Bronchial epithelial cell (primary cell): ENCODE data around the gene CHKB. TPM values are rescaled to one million over a fixed set of nuclear protein-coding genes. Genes with fewer than 3 reads are reported as not detected.

Experiments used
- DNase-seq: peaks from one replicate; pipeline ENCODE4 v3.0.0-alpha.2; 2010; ENCODE audit warnings: low read depth
- FAIRE-seq: peaks from 2 replicates; lab custom pipeline; 2011; peaks lifted over from hg19 to GRCh38; lab: Jason Lieb, UNC
- H3K27me3 ChIP-seq: 2 replicates; pipeline ENCODE4 v1.5.1; 2011; ENCODE audit warnings: low read length; ENCODE audit not compliant: control insufficient read depth, insufficient read depth
- H3K36me3 ChIP-seq: 2 replicates; pipeline ENCODE4 v1.5.1; 2011; ENCODE audit warnings: low read length; ENCODE audit not compliant: control insufficient read depth, insufficient read depth
- H3K4me3 ChIP-seq: 2 replicates; pipeline ENCODE4 v1.5.1; 2011; ENCODE audit warnings: mild to moderate bottlenecking, low read depth, low read length, control low read depth
- CTCF ChIP-seq: IDR thresholded peaks from 2 replicates; pipeline ENCODE4 v1.5.1; 2011; ENCODE audit warnings: mild to moderate bottlenecking, moderate library complexity, low read length, control low read depth, inconsistent platforms; ENCODE audit not compliant: insufficient read depth, severe bottlenecking
- total RNA-seq: library from RNA; depleted of rRNA; stranded (reverse); fragments of >200 nt; gene quantifications from 2 replicates; pipeline ENCODE4 v1.2.1, GENCODE V29; 2014

CHKB gene
- total RNA-seq, 1 donor from 2014 or later: 27.6 TPM

GRCh38 chr22:50578776-50579310, 3.8 kb downstream of the CHKB start:
- TF ChIP-seq CTCF: no peak
- peaks cover 12% of the 10 kb centered on the region for H3K36me3 ChIP-seq
- FAIRE-seq (no peak), DNase-seq (no peak)
- H3K4me3 ChIP-seq: no peak overlapping the region
- H3K27me3 ChIP-seq: no peaks in the 10 kb centered on the region

GRCh38 chr22:50577987-50578775, 4.5 kb downstream of the CHKB start, which contains the start of gene CPT1B:
CPT1B (minus strand) TSS chr22:50578427; CDS start chr22:50577915, 512 bp downstream.
- Histone ChIP-seq H3K27me3 (no peaks in the 10 kb centered on the region), H3K36me3 (peaks cover 11% of the 10 kb centered on the region), H3K4me3 (no peak within 1 kb of the TSS)
- FAIRE-seq (no peak), DNase-seq (no peak)
- no peak for TF ChIP-seq CTCF

- no peak for DNase-seq
These were observed 5.0 kb downstream of the CHKB start for GRCh38 chr22:50577697-50577986.

GRCh38 chr22:50576806-50577696, 5.6 kb downstream of the CHKB start:
- Histone ChIP-seq H3K36me3 (peaks cover 11% of the 10 kb centered on the region), H3K4me3 (no peak overlapping the region), H3K27me3 (no peaks in the 10 kb centered on the region)
- no peak for FAIRE-seq
- no peak for TF ChIP-seq CTCF
- no peak for DNase-seq

More at GRCh38 chr22:50577697-50577986, 5.0 kb downstream of the CHKB start:
- no peak for TF ChIP-seq CTCF
- no peak for FAIRE-seq
- Histone ChIP-seq H3K4me3 (no peak overlapping the region), H3K36me3 (peaks cover 11% of the 10 kb centered on the region), H3K27me3 (no peaks in the 10 kb centered on the region)

- DNase-seq (peak; percentile 51), FAIRE-seq (no peak)
- TF ChIP-seq CTCF: peak; percentile 38
- H3K27me3 ChIP-seq: no peaks in the 10 kb centered on the region
- H3K4me3 ChIP-seq: no peak overlapping the region
- H3K36me3 ChIP-seq: peaks cover 6% of the 10 kb centered on the region
These were observed 6.6 kb downstream of the CHKB start for GRCh38 chr22:50576070-50576469.
